WTC11 (cell line): Measurements from ENCODE around the gene DNAJB2. TPM values are rescaled to one million over a fixed set of nuclear protein-coding genes. Genes with fewer than 3 reads are reported as not detected.

ENCODE experiments used
- ATAC-seq: fragments of 200-7000 bp; cut with Tn5 transposase; 2 replicates; pipeline ENCODE4 v1.10.0; 2021; ENCODE audit warnings: mild to moderate bottlenecking, moderate library complexity
- CTCF ChIA-PET: fragments of 300-600 bp; sonication (Branson Sonifier 250); formaldehyde crosslinking; loops from one replicate; lab custom pipeline; 2021; ENCODE audit warnings: antibody characterized with exemption; lab: Charles Lee
- POLR2A ChIA-PET: fragments of 350-600 bp; sonication (Branson Sonifier 250); formaldehyde crosslinking; loops from one replicate; lab custom pipeline; 2021; ENCODE audit warnings: antibody characterized with exemption; lab: Charles Lee
- DNase-seq: peaks from one replicate; pipeline ENCODE4 v3.0.0; 2021; ENCODE audit warnings: low spot score
- H3K27ac Mint-ChIP-seq: 2 replicates; pipeline ENCODE4 v1.8.0; 2021; ENCODE audit warnings: mixed read lengths
- H3K27me3 Mint-ChIP-seq: 2 replicates; pipeline ENCODE4 v1.8.0; 2021; ENCODE audit warnings: low read depth, mild to moderate bottlenecking, moderate library complexity, mixed read lengths
- H3K36me3 Mint-ChIP-seq: 2 replicates; pipeline ENCODE4 v1.8.0; 2021; ENCODE audit warnings: mixed read lengths
- H3K4me1 Mint-ChIP-seq: 2 replicates; pipeline ENCODE4 v1.8.0; 2022; ENCODE audit warnings: mixed read lengths
- H3K4me3 Mint-ChIP-seq: 2 replicates; pipeline ENCODE4 v1.8.0; 2021; ENCODE audit warnings: mild to moderate bottlenecking, moderate library complexity, mixed read lengths
- H3K9me3 Mint-ChIP-seq: 2 replicates; pipeline ENCODE4 v1.8.0; 2021; ENCODE audit warnings: mixed read lengths
- AR ChIP-seq: fragments of 250-450 bp; sonication (Bioruptor Pico); IDR thresholded peaks from 2 replicates; pipeline ENCODE4 v1.9.0; 2021; ENCODE audit warnings: mild to moderate bottlenecking
- ATF3 ChIP-seq: sonication (generic); formaldehyde crosslinking; conservative IDR thresholded peaks from 2 replicates; pipeline ENCODE4 v1.8.1; 2022; ENCODE audit warnings: mild to moderate bottlenecking, missing genetic modification reagents
- CBFB ChIP-seq: sonication (generic); formaldehyde crosslinking; IDR thresholded peaks from 2 replicates; pipeline ENCODE4 v1.8.1; 2022; ENCODE audit warnings: mild to moderate bottlenecking, low read depth, missing genetic modification reagents
- ELF4 ChIP-seq: sonication (generic); formaldehyde crosslinking; IDR thresholded peaks from 2 replicates; pipeline ENCODE4 v1.8.1; 2022; ENCODE audit warnings: low read depth, mild to moderate bottlenecking, moderate library complexity, missing genetic modification reagents
- ERG ChIP-seq: fragments of 250-450 bp; sonication (Bioruptor Pico); IDR thresholded peaks from 2 replicates; pipeline ENCODE4 v1.8.0; 2021; ENCODE audit warnings: mild to moderate bottlenecking
- FOXP1 ChIP-seq: sonication (generic); formaldehyde crosslinking; IDR thresholded peaks from 2 replicates; pipeline ENCODE4 v1.8.0; 2022; ENCODE audit warnings: missing genetic modification reagents, mild to moderate bottlenecking, moderate library complexity, borderline replicate concordance
- GABPB1 ChIP-seq: sonication (generic); formaldehyde crosslinking; IDR thresholded peaks from 2 replicates; pipeline ENCODE4 v1.8.1; 2023; ENCODE audit warnings: mild to moderate bottlenecking, missing genetic modification reagents
- NFYB ChIP-seq: sonication (generic); formaldehyde crosslinking; conservative IDR thresholded peaks from 2 replicates; pipeline ENCODE4 v1.8.0; 2022; ENCODE audit warnings: low read depth, missing genetic modification reagents
- SMAD3 ChIP-seq: sonication (generic); formaldehyde crosslinking; IDR thresholded peaks from 2 replicates; pipeline ENCODE4 v1.8.0; 2022; ENCODE audit warnings: missing genetic modification reagents, mild to moderate bottlenecking, borderline replicate concordance
- SOX15 ChIP-seq: fragments of 250-450 bp; sonication (Bioruptor Pico); IDR thresholded peaks from 2 replicates; pipeline ENCODE4 v1.9.0; 2021; ENCODE audit warnings: mild to moderate bottlenecking
- TCF7 ChIP-seq: sonication (generic); formaldehyde crosslinking; IDR thresholded peaks from 2 replicates; pipeline ENCODE4 v1.8.0; 2022; ENCODE audit warnings: mild to moderate bottlenecking, low read depth, missing genetic modification reagents, moderate library complexity
- TEAD1 ChIP-seq: sonication (generic); formaldehyde crosslinking; IDR thresholded peaks from 2 replicates; pipeline ENCODE4 v1.8.0; 2022; ENCODE audit warnings: mild to moderate bottlenecking, missing genetic modification reagents
- TEAD4 ChIP-seq: sonication (generic); formaldehyde crosslinking; IDR thresholded peaks from 2 replicates; pipeline ENCODE4 v1.8.0; 2022; ENCODE audit warnings: mild to moderate bottlenecking, missing genetic modification reagents
- ZNF219 ChIP-seq: sonication (generic); formaldehyde crosslinking; IDR thresholded peaks from 2 replicates; pipeline ENCODE4 v1.8.0; 2023; ENCODE audit warnings: missing genetic modification reagents, mild to moderate bottlenecking, borderline replicate concordance
- ZNF281 ChIP-seq: sonication (generic); formaldehyde crosslinking; IDR thresholded peaks from 2 replicates; pipeline ENCODE4 v1.8.0; 2023; ENCODE audit warnings: mild to moderate bottlenecking, missing genetic modification reagents
- ZNF317 ChIP-seq: sonication (generic); formaldehyde crosslinking; IDR thresholded peaks from 2 replicates; pipeline ENCODE4 v1.8.1; 2023; ENCODE audit warnings: low read depth, mild to moderate bottlenecking, moderate library complexity, missing genetic modification reagents, borderline replicate concordance
- ZNF396 ChIP-seq: fragments of 250-450 bp; sonication (Bioruptor Pico); IDR thresholded peaks from 2 replicates; pipeline ENCODE4 v1.8.0; 2021; ENCODE audit warnings: mild to moderate bottlenecking, moderate library complexity, borderline replicate concordance
- ZNF532 ChIP-seq: fragments of 250-450 bp; sonication (Bioruptor Pico); IDR thresholded peaks from 2 replicates; pipeline ENCODE4 v1.9.0; 2021; ENCODE audit warnings: mild to moderate bottlenecking, borderline replicate concordance
- ZNF671 ChIP-seq: fragments of 250-450 bp; sonication (Bioruptor Pico); IDR thresholded peaks from 2 replicates; pipeline ENCODE4 v1.8.0; 2021; ENCODE audit warnings: mild to moderate bottlenecking
- total RNA-seq: library from RNA; stranded (reverse); gene quantifications from 3 replicates; pipeline ENCODE4 v1.2.3, GENCODE V29; 2021
- TF ChIP-seq, protein P1 (sequence below): sonication (generic); formaldehyde crosslinking; IDR thresholded peaks from 2 replicates; pipeline ENCODE4 v1.8.1; 2022; ENCODE audit warnings: low read depth, missing genetic modification reagents, borderline replicate concordance

DNAJB2 gene
- total RNA-seq, 1 experiment from 2014 or later, result 36.1 TPM

GRCh38 chr2:219287580-219288265 lies 8.6 kb downstream of the DNAJB2 start:
- DNase-seq (no peak), ATAC-seq (no peak)
- TF ChIP-seq ZNF671 (CRISPR knock-in tag), result no peak
- TF ChIP-seq SOX15 (CRISPR knock-in tag), result no peak
- TF ChIP-seq, protein P1, sequence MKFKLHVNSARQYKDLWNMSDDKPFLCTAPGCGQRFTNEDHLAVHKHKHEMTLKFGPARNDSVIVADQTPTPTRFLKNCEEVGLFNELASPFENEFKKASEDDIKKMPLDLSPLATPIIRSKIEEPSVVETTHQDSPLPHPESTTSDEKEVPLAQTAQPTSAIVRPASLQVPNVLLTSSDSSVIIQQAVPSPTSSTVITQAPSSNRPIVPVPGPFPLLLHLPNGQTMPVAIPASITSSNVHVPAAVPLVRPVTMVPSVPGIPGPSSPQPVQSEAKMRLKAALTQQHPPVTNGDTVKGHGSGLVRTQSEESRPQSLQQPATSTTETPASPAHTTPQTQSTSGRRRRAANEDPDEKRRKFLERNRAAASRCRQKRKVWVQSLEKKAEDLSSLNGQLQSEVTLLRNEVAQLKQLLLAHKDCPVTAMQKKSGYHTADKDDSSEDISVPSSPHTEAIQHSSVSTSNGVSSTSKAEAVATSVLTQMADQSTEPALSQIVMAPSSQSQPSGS (CRISPR knock-in tag), result no peak
- TF ChIP-seq TEAD1, result no peak
- no peak for TF ChIP-seq TEAD4 (CRISPR knock-in tag)
- TF ChIP-seq TCF7 (CRISPR knock-in tag), result no peak
- no peak for TF ChIP-seq ATF3 (CRISPR knock-in tag)
- TF ChIP-seq FOXP1 (CRISPR knock-in tag), result no peak
- no peak for TF ChIP-seq GABPB1 (CRISPR knock-in tag)
- no peak for TF ChIP-seq ZNF532 (CRISPR knock-in tag)
- no peak for TF ChIP-seq SMAD3 (CRISPR knock-in tag)
- no peak for TF ChIP-seq ZNF219
- TF ChIP-seq ERG (CRISPR knock-in tag), result no peak
- TF ChIP-seq ZNF281 (CRISPR knock-in tag), result no peak
- no peak for TF ChIP-seq NFYB (CRISPR knock-in tag)
- no peak for TF ChIP-seq ELF4 (CRISPR knock-in tag)
- TF ChIP-seq ZNF317, result no peak
- no peak for TF ChIP-seq AR (CRISPR knock-in tag)
- TF ChIP-seq CBFB (CRISPR knock-in tag), result no peak
- no peak for TF ChIP-seq ZNF396 (CRISPR knock-in tag)
- H3K36me3 Mint-ChIP-seq, result peaks cover 5% of the 10 kb centered on the region; the same call in 1 of the 2 replicates
- no peaks in the 10 kb centered on the region for H3K9me3 Mint-ChIP-seq
- peaks cover 7% of the 10 kb centered on the region for H3K27me3 Mint-ChIP-seq
- ChIA-PET CTCF (interaction anchor here (1.0 to 2.4 kb wide), 2 partner anchors 10 kb away, joined by 3 to 26 read pairs; no protein-coding TSS in a partner anchor), POLR2A (interaction anchor here (0.6 kb wide), 1 partner anchor 34 kb away, joined by 3 read pairs; the partner anchor contains the start of gene TUBA4A)
- no peak overlapping the region for H3K4me3 Mint-ChIP-seq
- H3K4me1 Mint-ChIP-seq, result peaks cover 11% of the 10 kb centered on the region
- H3K27ac Mint-ChIP-seq, result no peak overlapping the region
